Measurements from ENCODE around the gene CSTB. TPM values are rescaled to one million over a fixed set of nuclear protein-coding genes. Genes with fewer than 3 reads are reported as not detected.

The CSTB gene
- total RNA-seq, 1 experiment from 2014 or later = 36.1 TPM

DNA sequence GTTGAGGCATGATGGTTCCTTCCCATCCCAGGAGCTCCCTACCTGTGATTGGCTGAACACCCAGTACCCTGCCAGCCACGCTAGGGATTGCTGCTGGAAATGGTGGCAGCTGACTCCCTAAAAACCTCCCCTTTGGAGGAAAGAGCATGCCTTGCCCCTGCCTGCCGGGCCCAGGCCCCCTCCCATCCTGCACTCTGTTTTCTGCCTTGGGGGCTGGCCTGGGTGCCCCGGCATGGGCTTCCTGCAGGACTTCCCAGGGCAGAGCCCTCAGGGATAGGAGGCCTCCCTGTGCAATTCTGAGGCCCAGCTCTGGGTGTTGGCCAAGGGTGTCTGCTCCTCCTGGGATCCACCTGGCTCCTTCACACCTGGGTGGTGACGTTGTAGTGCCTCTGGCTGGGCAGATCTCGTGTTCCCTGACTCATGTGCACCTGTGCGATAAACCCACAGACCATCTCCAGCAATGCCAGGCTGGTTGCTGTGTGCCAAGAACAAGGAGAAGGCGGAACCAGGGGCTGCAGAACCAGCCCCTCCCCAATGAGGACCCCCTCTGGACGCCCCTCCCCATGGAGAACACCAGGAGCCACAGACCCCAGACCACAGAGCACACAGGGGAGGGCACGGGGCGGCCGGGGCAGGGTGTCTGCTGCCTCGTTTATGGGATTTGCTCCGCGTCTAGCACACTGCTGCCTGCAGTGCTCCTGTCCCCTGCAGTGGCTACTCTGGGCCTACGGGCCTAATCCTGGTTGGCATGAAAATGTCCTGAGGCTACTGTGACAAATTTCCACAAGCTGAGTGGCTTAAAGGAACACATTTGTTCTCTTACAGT, 13.6 kb downstream of the CSTB start:
- POLR2A ChIA-PET = no interaction called here

More for the DNA sequence above, 13.6 kb downstream of the CSTB start:
- Mint-ChIP-seq H3K36me3 (peaks cover 19% of the 10 kb centered on the region), H3K27ac (no peak overlapping the region), H3K4me1 (0 out of 2 replicates have a peak, but pooled peaks cover 4% of the 10 kb centered on the region), H3K4me3 (no peak overlapping the region), H3K27me3 (ENCODE audit: low read depth) (no peaks in the 10 kb centered on the region), H3K9me3 (no peaks in the 10 kb centered on the region)
- ATAC-seq (no peak), DNase-seq (ENCODE audit: low spot score) (no peak)
- TF ChIP-seq, protein P1, sequence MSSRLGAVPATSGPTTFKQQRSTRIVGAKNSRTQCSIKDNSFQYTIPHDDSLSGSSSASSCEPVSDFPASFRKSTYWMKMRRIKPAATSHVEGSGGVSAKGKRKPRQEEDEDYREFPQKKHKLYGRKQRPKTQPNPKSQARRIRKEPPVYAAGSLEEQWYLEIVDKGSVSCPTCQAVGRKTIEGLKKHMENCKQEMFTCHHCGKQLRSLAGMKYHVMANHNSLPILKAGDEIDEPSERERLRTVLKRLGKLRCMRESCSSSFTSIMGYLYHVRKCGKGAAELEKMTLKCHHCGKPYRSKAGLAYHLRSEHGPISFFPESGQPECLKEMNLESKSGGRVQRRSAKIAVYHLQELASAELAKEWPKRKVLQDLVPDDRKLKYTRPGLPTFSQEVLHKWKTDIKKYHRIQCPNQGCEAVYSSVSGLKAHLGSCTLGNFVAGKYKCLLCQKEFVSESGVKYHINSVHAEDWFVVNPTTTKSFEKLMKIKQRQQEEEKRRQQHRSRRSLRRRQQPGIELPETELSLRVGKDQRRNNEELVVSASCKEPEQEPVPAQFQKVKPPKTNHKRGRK (CRISPR knock-in tag; IDR thresholded peaks at IDR 0.05; ENCODE audit: borderline replicate concordance) = no peak
- no peak for TF ChIP-seq ZNF423 (CRISPR knock-in tag; IDR thresholded peaks at IDR 0.05)
- no peak for TF ChIP-seq OVOL2 (CRISPR knock-in tag; IDR thresholded peaks at IDR 0.05; ENCODE audit: borderline replicate concordance)
- no peak for TF ChIP-seq JUN (CRISPR knock-in tag; IDR thresholded peaks at IDR 0.05)
- TF ChIP-seq CREM (CRISPR knock-in tag; IDR thresholded peaks at IDR 0.05) = no peak
- TF ChIP-seq, protein P2, sequence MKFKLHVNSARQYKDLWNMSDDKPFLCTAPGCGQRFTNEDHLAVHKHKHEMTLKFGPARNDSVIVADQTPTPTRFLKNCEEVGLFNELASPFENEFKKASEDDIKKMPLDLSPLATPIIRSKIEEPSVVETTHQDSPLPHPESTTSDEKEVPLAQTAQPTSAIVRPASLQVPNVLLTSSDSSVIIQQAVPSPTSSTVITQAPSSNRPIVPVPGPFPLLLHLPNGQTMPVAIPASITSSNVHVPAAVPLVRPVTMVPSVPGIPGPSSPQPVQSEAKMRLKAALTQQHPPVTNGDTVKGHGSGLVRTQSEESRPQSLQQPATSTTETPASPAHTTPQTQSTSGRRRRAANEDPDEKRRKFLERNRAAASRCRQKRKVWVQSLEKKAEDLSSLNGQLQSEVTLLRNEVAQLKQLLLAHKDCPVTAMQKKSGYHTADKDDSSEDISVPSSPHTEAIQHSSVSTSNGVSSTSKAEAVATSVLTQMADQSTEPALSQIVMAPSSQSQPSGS (CRISPR knock-in tag; IDR thresholded peaks at IDR 0.05; ENCODE audit: borderline replicate concordance, low read depth) = no peak
- TF ChIP-seq PRRX2 (CRISPR knock-in tag; IDR thresholded peaks at IDR 0.05) = no peak
- no peak for TF ChIP-seq GABPB1 (CRISPR knock-in tag; IDR thresholded peaks at IDR 0.05)
- no peak for TF ChIP-seq SMAD4 (CRISPR knock-in tag; IDR thresholded peaks at IDR 0.05)
- no peak for TF ChIP-seq TEAD1 (CRISPR knock-in tag; IDR thresholded peaks at IDR 0.05)
- TF ChIP-seq SOX15 (CRISPR knock-in tag; IDR thresholded peaks at IDR 0.05) = no peak
- TF ChIP-seq, protein P3, sequence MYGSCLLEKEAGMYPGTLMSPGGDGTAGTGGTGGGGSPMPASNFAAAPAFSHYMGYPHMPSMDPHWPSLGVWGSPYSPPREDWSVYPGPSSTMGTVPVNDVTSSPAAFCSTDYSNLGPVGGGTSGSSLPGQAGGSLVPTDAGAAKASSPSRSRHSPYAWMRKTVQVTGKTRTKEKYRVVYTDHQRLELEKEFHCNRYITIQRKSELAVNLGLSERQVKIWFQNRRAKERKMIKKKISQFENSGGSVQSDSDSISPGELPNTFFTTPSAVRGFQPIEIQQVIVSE (CRISPR knock-in tag; IDR thresholded peaks at IDR 0.05; ENCODE audit: borderline replicate concordance) = no peak
- no peak for TF ChIP-seq FOXP1 (CRISPR knock-in tag; IDR thresholded peaks at IDR 0.05; ENCODE audit: borderline replicate concordance)
- TF ChIP-seq, protein P4, sequence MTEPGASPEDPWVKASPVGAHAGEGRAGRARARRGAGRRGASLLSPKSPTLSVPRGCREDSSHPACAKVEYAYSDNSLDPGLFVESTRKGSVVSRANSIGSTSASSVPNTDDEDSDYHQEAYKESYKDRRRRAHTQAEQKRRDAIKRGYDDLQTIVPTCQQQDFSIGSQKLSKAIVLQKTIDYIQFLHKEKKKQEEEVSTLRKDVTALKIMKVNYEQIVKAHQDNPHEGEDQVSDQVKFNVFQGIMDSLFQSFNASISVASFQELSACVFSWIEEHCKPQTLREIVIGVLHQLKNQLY (CRISPR knock-in tag; IDR thresholded peaks at IDR 0.05) = no peak
- TF ChIP-seq, protein P5, sequence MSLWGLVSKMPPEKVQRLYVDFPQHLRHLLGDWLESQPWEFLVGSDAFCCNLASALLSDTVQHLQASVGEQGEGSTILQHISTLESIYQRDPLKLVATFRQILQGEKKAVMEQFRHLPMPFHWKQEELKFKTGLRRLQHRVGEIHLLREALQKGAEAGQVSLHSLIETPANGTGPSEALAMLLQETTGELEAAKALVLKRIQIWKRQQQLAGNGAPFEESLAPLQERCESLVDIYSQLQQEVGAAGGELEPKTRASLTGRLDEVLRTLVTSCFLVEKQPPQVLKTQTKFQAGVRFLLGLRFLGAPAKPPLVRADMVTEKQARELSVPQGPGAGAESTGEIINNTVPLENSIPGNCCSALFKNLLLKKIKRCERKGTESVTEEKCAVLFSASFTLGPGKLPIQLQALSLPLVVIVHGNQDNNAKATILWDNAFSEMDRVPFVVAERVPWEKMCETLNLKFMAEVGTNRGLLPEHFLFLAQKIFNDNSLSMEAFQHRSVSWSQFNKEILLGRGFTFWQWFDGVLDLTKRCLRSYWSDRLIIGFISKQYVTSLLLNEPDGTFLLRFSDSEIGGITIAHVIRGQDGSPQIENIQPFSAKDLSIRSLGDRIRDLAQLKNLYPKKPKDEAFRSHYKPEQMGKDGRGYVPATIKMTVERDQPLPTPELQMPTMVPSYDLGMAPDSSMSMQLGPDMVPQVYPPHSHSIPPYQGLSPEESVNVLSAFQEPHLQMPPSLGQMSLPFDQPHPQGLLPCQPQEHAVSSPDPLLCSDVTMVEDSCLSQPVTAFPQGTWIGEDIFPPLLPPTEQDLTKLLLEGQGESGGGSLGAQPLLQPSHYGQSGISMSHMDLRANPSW (CRISPR knock-in tag; conservative IDR thresholded peaks at IDR 0.05; ENCODE audit: low read depth) = no peak
- TF ChIP-seq NFE2L1 (CRISPR knock-in tag; IDR thresholded peaks at IDR 0.05) = no peak
- TF ChIP-seq, protein P6, sequence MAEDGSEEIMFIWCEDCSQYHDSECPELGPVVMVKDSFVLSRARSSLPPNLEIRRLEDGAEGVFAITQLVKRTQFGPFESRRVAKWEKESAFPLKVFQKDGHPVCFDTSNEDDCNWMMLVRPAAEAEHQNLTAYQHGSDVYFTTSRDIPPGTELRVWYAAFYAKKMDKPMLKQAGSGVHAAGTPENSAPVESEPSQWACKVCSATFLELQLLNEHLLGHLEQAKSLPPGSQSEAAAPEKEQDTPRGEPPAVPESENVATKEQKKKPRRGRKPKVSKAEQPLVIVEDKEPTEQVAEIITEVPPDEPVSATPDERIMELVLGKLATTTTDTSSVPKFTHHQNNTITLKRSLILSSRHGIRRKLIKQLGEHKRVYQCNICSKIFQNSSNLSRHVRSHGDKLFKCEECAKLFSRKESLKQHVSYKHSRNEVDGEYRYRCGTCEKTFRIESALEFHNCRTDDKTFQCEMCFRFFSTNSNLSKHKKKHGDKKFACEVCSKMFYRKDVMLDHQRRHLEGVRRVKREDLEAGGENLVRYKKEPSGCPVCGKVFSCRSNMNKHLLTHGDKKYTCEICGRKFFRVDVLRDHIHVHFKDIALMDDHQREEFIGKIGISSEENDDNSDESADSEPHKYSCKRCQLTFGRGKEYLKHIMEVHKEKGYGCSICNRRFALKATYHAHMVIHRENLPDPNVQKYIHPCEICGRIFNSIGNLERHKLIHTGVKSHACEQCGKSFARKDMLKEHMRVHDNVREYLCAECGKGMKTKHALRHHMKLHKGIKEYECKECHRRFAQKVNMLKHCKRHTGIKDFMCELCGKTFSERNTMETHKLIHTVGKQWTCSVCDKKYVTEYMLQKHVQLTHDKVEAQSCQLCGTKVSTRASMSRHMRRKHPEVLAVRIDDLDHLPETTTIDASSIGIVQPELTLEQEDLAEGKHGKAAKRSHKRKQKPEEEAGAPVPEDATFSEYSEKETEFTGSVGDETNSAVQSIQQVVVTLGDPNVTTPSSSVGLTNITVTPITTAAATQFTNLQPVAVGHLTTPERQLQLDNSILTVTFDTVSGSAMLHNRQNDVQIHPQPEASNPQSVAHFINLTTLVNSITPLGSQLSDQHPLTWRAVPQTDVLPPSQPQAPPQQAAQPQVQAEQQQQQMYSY (CRISPR knock-in tag; IDR thresholded peaks at IDR 0.05) = no peak
- TF ChIP-seq ZNF671 (CRISPR knock-in tag; IDR thresholded peaks at IDR 0.05) = no peak
- CTCF ChIA-PET = interaction anchor here (0.6 to 1.0 kb wide), 2 partner anchors 26 to 33 kb away, joined by 3 read pairs; no protein-coding TSS in a partner anchor

Measured in WTC11 (cell line).